GM10266 (cell line): ENCODE measurements around the gene TEKTIP1.
A peak's percentile ranks its signal among the peaks of the same experiment; 100 is the strongest.

ENCODE experiments used
- DNase-seq: peaks from one replicate; pipeline ENCODE4 v3.0.0; 2012; ENCODE audit errors: extremely low spot score
- CTCF ChIP-seq: IDR thresholded peaks from 2 replicates; pipeline ENCODE4 v1.5.1; 2012; ENCODE audit warnings: mild to moderate bottlenecking, low read depth; ENCODE audit not compliant: control insufficient read depth, insufficient read depth; ENCODE audit errors: missing control alignments

The TEKTIP1 gene

GRCh38 chr19:3544742-3545668, 6.0 kb downstream of the TEKTIP1 start:
- peak; percentile 94 for TF ChIP-seq CTCF
- peak; percentile 93 for DNase-seq

- no peak for DNase-seq
- TF ChIP-seq CTCF: no peak
Measured at GRCh38 chr19:3545669-3546034, 6.7 kb downstream of the TEKTIP1 start.

- DNase-seq: no peak
- TF ChIP-seq CTCF: no peak
Measured at GRCh38 chr19:3546119-3546518, 7.1 kb downstream of the TEKTIP1 start.

GRCh38 chr19:3547301-3547731, 8.3 kb downstream of the TEKTIP1 start:
- TF ChIP-seq CTCF: peak; percentile 45
- DNase-seq: no peak

GRCh38 chr19:3547767-3548282, 8.9 kb downstream of the TEKTIP1 start:
- DNase-seq: no peak
- TF ChIP-seq CTCF: no peak

GRCh38 chr19:3548606-3549005, 9.6 kb downstream of the TEKTIP1 start:
- DNase-seq: no peak

More at GRCh38 chr19:3548606-3549005, 9.6 kb downstream of the TEKTIP1 start:
- no peak for TF ChIP-seq CTCF
